Dedifferentiated amniotic fluid mesenchymal stem cell (primary cell): ENCODE measurements around the gene SYS1.

Experiments
- DNase-seq: peaks from one replicate; pipeline ENCODE4 v3.0.0-alpha.2; 2016; ENCODE audit errors: extremely low spot score

Gene SYS1

GRCh38 chr20:45362804-45363610 lies at the start of gene SYS1:
SYS1 (plus strand) TSS chr20:45363156; CDS start chr20:45363532, 376 bp downstream.
- peak; percentile 98 for DNase-seq

- DNase-seq: no peak
Observed at GRCh38 chr20:45313943-45314342, 49.0 kb upstream of the SYS1 start.

DNA sequence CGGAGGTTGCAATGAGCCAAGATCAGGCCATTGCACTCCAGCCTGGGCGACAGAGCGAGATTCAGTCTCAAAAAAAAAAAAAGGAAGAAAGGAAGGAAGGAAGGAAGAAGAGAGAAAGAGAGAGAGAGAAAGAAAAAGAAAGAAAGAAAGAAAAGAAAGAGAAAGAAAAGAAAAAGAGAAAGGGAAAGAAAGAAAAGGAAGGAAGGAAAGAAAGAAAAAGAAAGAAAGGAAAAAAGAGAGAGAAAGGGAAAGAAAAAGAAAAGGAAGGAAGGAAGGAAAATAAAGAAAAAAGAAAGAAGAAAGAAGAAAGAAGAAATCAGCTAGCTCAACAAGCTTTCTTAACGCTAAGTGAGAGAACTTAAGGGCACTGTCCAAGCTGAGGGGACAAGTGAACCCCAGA lies 47.3 kb upstream of the SYS1 start:
- no peak for DNase-seq

GRCh38 chr20:45316150-45317080 lies 46.5 kb upstream of the SYS1 start:
- no peak for DNase-seq

DNA sequence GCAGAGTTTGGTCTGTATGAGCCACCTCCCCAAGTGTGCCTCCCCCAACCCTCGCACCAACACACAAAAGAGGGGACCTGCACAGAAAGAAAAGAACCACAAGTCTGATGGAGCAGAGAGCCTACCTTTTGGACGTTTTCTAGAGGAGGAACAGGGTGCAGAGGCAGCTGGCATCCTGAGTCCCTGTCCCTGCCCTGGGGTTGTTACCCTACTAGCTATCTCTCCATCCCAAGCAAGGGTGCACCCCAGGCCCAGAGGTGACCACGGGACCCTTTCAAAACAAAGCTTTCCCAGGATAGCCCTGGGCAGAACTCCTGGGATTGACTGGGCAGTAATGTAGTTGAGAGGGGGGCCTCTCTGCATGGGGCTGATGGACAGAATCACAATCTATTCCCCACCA lies 45.1 kb upstream of the SYS1 start:
- DNase-seq: no peak

- DNase-seq: no peak
Observed at GRCh38 chr20:45318386-45318939, 44.5 kb upstream of the SYS1 start.

DNA sequence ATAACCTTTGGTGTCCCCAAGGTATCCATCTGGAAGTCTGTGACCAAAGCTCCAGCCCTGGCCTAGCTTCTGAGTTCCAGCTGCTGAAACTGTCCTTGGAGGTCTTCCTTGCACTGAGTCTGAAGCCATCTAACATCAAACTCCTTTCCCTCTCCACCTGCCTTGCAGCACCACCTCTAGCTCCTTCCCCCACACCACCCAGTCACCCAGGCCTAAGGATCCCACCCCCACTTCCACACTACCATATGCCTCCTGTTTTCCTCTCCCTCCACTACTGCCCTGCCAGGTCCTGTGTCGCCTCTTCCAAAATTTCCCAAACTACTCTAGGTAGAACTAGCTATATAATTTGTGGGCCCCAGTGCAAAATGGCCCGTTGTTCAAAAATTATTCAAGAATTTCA lies 44.0 kb upstream of the SYS1 start:
- DNase-seq: no peak

DNA sequence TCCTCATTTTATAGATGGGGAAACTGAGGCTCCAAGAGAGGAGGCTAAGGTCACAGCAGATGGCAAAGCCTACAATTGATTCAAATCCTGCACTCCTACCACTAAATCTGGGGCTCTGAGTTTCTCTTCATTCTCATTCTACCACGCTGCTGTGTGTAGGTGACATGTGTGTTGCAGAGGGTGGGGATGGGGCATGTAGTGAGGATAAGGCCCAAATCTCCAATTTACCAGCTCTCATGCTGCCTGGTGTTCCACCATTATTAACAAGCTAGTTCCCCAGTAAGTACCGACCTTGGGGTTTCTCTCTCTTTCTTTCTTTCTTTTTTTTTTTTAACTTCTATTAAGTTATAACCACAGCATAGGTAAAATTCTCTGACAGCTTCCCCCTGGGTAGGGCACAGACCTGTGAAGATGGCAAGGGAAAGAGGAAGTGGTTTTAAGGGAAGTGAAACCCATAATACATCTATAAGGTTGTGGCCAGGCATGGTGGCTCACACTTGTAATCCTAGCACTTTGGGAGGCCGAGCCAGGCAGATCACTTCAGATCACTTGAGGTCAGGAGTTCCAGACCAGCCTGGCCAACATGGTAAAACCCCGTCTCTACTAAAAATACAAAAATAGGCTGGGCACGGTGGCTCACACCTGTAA lies 41.9 kb upstream of the SYS1 start:
- no peak for DNase-seq

GRCh38 chr20:45322952-45323383 lies 40.0 kb upstream of the SYS1 start:
- no peak for DNase-seq

DNA sequence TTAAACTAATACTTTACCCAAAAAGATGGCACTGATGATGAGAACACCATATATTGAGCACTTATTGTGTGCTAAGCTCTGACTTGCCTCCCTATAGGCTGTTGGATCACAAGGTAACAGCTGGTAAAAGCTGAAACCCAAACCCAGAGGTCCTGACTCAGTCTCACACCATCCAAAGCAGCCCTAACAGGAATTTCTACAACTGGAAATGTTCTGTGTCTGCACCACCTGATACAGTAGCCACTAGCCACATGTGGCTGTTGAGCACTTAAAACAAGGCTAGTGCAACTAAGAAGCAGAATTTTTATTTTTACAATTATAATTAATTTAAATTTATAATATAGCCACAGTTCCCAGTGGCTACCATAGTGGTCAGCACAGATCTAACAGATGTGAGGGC lies 39.2 kb upstream of the SYS1 start:
- DNase-seq: no peak

DNA sequence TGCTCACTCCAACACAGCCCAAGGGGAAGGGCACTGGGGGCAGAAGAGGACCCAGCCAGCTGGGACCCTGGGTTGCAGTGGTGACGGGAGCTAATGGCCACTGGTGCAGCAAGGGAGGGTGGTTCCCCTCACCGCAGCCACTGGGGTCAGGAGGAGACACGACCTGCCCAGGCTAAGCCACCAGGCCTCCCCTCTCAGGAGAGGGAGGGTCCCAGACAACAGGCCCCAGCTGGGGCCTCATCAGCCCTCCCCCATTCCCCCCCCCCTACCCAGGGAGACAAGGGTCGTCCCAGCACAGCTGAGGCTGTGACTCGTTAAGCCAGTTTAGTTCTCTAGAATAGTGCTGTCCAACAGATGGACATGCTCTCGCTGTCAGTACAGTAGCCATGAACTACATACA lies 37.6 kb upstream of the SYS1 start:
- DNase-seq: no peak

DNA sequence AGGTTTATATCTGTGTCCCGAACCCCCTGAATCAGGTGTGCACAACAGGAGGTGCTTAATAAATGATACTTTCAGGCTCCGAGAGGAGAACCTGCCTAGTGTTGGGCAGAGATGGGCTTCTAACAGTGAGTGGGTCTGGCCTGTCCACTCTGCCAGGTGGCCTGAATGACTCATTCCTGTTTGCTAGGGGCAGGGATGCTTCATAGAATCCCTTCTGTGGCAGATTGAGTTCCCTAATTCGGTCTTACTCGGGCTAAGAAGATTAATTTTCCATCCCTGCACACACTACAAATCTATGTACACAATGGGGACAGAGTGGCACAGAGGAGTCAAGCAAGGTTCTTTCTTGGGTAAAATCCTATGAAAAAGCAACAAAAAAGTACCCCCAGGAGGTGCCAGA lies 34.5 kb upstream of the SYS1 start:
- no peak for DNase-seq

- no peak for DNase-seq
Observed at GRCh38 chr20:45329497-45330319, 33.2 kb upstream of the SYS1 start.

DNA sequence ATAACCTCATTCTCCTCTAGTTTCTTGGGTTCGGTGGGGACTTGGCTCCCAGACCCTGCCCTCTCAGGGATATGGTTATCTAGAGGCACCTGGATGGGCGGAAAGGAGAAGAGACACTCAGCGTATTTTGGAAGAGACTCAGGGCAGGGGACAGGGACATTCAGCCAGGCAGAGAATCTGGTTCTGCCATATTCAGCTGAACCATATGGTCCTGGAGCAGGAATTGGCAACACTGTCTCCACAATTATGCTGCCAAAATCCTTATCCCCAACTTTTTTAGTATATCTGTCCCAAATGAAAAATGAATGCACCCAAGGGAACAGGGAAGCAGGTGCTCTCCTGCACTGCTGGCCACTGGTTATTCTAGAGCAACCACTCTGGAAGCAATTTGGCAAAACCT lies 32.5 kb upstream of the SYS1 start:
- no peak for DNase-seq

- DNase-seq: peak; percentile 64
Observed at GRCh38 chr20:45336530-45337366, 26.2 kb upstream of the SYS1 start.

GRCh38 chr20:45337367-45338120 lies 25.4 kb upstream of the SYS1 start:
- peak; percentile 90 for DNase-seq

- no peak for DNase-seq
Observed at GRCh38 chr20:45338121-45339030, 24.6 kb upstream of the SYS1 start.

DNA sequence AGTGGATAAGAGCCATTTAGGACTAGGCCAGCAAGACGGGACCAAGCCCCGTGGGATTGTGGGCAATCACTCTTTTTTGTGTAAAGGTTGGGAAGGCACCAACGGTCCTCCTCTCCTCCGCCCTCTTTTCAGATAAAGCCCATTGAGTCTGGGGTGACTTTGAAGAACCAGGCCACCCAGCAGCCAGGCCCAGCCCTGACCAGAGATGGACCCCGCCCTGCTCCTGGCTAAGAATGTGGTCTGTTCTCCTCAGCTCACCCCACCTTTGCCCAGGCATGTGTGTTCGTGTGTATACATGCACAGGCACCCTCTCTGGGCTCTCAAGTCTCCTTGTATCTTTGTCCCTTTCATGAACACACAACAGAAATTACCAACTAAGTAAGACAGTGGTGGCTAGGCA lies 23.9 kb upstream of the SYS1 start:
- no peak for DNase-seq
